PC-9 (cell line): ENCODE data around the gene NAT8L. TPM values are rescaled to one million over a fixed set of nuclear protein-coding genes. Genes with fewer than 3 reads are reported as not detected.

Experiments used
- BruUV-seq: library from RNA; stranded (reverse); fragments of 400-500 nt; replicated peaks from 2 replicates; lab custom pipeline; 2021; lab: Mats Ljungman, UMichigan
- CTCF ChIA-PET: fragments of 300-600 bp; sonication (Branson Sonifier 250); formaldehyde crosslinking; loops from one replicate; lab custom pipeline; 2022; ENCODE audit warnings: antibody characterized with exemption; lab: Charles Lee
- POLR2A ChIA-PET: fragments of 300-600 bp; sonication (Branson Sonifier 250); formaldehyde crosslinking; loops from one replicate; lab custom pipeline; 2022; ENCODE audit warnings: antibody characterized with exemption; ENCODE audit not compliant: unreplicated experiment; lab: Charles Lee
- DNase-seq, 2 experiments: peaks; one replicate each; pipeline versions ENCODE4 v3.0.0 to v3.0.0-alpha.2; 2015 to 2022; ENCODE audit warnings: mixed read lengths in 1 of 2
- H2AFZ ChIP-seq: fragments of 200-600 bp; sonication (generic); 2 replicates; pipeline ENCODE4 v1.8.1; 2017; ENCODE audit warnings: antibody characterized with exemption
- H3F3A ChIP-seq: fragments of 200-600 bp; sonication (generic); 2 replicates; pipeline ENCODE4 v1.8.1; 2017; ENCODE audit warnings: antibody characterized with exemption, mild to moderate bottlenecking, low read depth; ENCODE audit not compliant: insufficient read depth
- H3K27ac ChIP-seq: fragments of 200-600 bp; sonication (generic); 2 replicates; pipeline ENCODE4 v1.6.1; 2016; ENCODE audit warnings: mixed run types
- H3K27me3 ChIP-seq: fragments of 200-600 bp; sonication (generic); 2 replicates; pipeline ENCODE4 v1.6.1; 2016; ENCODE audit warnings: low read depth, mixed run types; ENCODE audit not compliant: insufficient read depth
- H3K36me3 ChIP-seq: fragments of 200-600 bp; sonication (generic); 2 replicates; pipeline ENCODE4 v1.6.1; 2016; ENCODE audit warnings: low read depth, mixed run types
- H3K4me1 ChIP-seq: fragments of 200-600 bp; sonication (generic); replicated peaks from 2 replicates; pipeline ENCODE4 v1.6.1; 2016; ENCODE audit warnings: mixed run types; ENCODE audit not compliant: insufficient read depth
- H3K4me2 ChIP-seq: fragments of 200-600 bp; sonication (generic); 2 replicates; pipeline ENCODE4 v1.6.1; 2017; ENCODE audit warnings: mixed run types
- H3K4me3 ChIP-seq: fragments of 200-600 bp; sonication (generic); 2 replicates; pipeline ENCODE4 v1.6.1; 2016; ENCODE audit warnings: mixed run types
- H3K79me2 ChIP-seq: fragments of 200-600 bp; sonication (generic); 2 replicates; pipeline ENCODE4 v1.6.1; 2017; ENCODE audit warnings: low read depth, mixed run types
- H3K9me2 ChIP-seq: fragments of 200-600 bp; sonication (generic); 2 replicates; pipeline ENCODE4 v1.8.1; 2017; ENCODE audit warnings: mild to moderate bottlenecking; ENCODE audit not compliant: insufficient read depth
- H3K9me3 ChIP-seq: fragments of 200-600 bp; sonication (generic); 2 replicates; pipeline ENCODE4 v1.8.1; 2016; ENCODE audit warnings: low read depth; ENCODE audit not compliant: insufficient read depth
- H4K20me1 ChIP-seq: fragments of 200-600 bp; sonication (generic); 2 replicates; pipeline ENCODE4 v1.8.1; 2017; ENCODE audit not compliant: insufficient read depth
- EZH2 ChIP-seq: fragments of 200-600 bp; sonication (generic); IDR thresholded peaks from 2 replicates; pipeline ENCODE4 v1.8.0; 2017; ENCODE audit warnings: antibody characterized with exemption, low read depth
- intact Hi-C: fragments of 100-400 bp; cut with micrococcal nuclease; formaldehyde crosslinking; loops from one replicate; pipeline ENCODE4 v1.10.0; 2022; ENCODE audit not compliant: unreplicated experiment
- total RNA-seq: library from RNA; stranded (reverse); gene quantifications from 2 replicates; pipeline ENCODE4 v1.2.3, GENCODE V29; 2021
- TF ChIP-seq, protein P1 (sequence below): fragments of 200-600 bp; sonication (generic); conservative IDR thresholded peaks from 2 replicates; pipeline ENCODE4 v1.6.1; 2017; ENCODE audit warnings: mixed run types, antibody characterized with exemption, mild to moderate bottlenecking, moderate library complexity

The NAT8L gene
- total RNA-seq, 1 experiment from 2014 or later = 2.1 TPM

- H3K9me3 ChIP-seq = no peaks in the 10 kb centered on the region
- ChIA-PET CTCF (no interaction called here), POLR2A (no interaction called here)
- no peak for DNase-seq
- no peak overlapping the region for H3K27ac ChIP-seq
- H3K4me1 ChIP-seq = no peaks in the 10 kb centered on the region
- no peaks in the 10 kb centered on the region for H4K20me1 ChIP-seq
- no peaks in the 10 kb centered on the region for H3K27me3 ChIP-seq
- no TSS peak for BruUV-seq
- no peaks in the 10 kb centered on the region for H3F3A ChIP-seq
- no peaks in the 10 kb centered on the region for H3K79me2 ChIP-seq
- TF ChIP-seq, protein P1, sequence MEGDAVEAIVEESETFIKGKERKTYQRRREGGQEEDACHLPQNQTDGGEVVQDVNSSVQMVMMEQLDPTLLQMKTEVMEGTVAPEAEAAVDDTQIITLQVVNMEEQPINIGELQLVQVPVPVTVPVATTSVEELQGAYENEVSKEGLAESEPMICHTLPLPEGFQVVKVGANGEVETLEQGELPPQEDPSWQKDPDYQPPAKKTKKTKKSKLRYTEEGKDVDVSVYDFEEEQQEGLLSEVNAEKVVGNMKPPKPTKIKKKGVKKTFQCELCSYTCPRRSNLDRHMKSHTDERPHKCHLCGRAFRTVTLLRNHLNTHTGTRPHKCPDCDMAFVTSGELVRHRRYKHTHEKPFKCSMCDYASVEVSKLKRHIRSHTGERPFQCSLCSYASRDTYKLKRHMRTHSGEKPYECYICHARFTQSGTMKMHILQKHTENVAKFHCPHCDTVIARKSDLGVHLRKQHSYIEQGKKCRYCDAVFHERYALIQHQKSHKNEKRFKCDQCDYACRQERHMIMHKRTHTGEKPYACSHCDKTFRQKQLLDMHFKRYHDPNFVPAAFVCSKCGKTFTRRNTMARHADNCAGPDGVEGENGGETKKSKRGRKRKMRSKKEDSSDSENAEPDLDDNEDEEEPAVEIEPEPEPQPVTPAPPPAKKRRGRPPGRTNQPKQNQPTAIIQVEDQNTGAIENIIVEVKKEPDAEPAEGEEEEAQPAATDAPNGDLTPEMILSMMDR = no peak
- no peak for TF ChIP-seq EZH2
- intact Hi-C loops = no loop called here
- no peaks in the 10 kb centered on the region for H3K36me3 ChIP-seq
- H3K9me2 ChIP-seq = no peaks in the 10 kb centered on the region
- H2AFZ ChIP-seq = no peak overlapping the region
- no peak overlapping the region for H3K4me3 ChIP-seq
- H3K4me2 ChIP-seq = no peak overlapping the region
These were observed 19.5 kb downstream of the NAT8L start for GRCh38 chr4:2078584-2078983.

DNA sequence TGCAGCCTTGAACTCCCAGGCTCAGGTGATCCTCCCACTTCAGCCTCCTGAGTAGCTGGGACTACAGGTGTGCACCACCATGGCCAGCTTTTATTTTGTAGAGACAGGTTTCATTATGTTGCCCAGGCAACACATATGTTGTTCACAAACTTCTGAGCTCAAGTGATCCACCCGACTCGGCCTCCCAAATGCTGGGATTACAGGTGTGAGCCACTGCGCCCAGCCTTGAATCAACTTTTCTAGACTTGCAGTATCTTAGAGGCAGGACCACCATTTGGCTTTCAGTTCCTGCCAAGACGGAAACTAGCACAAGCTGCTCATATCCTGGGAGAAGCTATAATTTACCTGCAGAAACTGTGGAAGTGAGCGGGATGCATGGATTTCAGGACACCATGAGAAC lies 19.9 kb downstream of the NAT8L start:
- no peaks in the 10 kb centered on the region for H3K27me3 ChIP-seq
- no peaks in the 10 kb centered on the region for H3K79me2 ChIP-seq
- TF ChIP-seq, protein P1 = no peak
- no peak for TF ChIP-seq EZH2
- H4K20me1 ChIP-seq = no peaks in the 10 kb centered on the region
- no peaks in the 10 kb centered on the region for H3K36me3 ChIP-seq
- intact Hi-C loops = no loop called here
- no peaks in the 10 kb centered on the region for H3F3A ChIP-seq
- ChIA-PET CTCF (no interaction called here), POLR2A (no interaction called here)
- no peak overlapping the region for H3K4me3 ChIP-seq
- no peaks in the 10 kb centered on the region for H3K9me2 ChIP-seq
- no peaks in the 10 kb centered on the region for H3K4me1 ChIP-seq
- no peak overlapping the region for H3K27ac ChIP-seq
- no TSS peak for BruUV-seq
- DNase-seq = no peak
- H2AFZ ChIP-seq = no peak overlapping the region
- H3K4me2 ChIP-seq = no peak overlapping the region
- H3K9me3 ChIP-seq = no peaks in the 10 kb centered on the region

DNA sequence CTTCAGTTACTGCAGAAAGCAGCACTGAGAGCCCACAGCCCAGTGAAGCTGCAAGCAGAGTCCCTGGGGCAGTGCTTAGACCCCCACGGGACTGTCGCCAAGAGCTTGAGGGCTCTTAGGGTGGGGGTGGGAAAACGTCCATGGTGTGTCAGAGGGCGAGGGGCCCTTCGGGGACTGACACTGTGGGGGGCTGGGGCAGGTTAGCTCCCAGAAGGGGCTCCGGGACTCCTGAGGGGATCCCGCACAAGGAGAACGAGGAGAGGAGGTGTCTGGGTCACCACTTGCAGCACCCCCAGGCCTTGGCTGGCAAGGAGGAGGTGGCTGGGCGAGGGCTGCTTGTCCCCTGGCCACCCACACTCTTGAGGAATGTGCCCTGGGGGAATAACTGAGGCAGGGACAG lies 20.8 kb downstream of the NAT8L start:
- no peaks in the 10 kb centered on the region for H3F3A ChIP-seq
- no peaks in the 10 kb centered on the region for H3K9me3 ChIP-seq
- BruUV-seq = no TSS peak
- CTCF ChIA-PET = no interaction called here
- H3K4me1 ChIP-seq = no peaks in the 10 kb centered on the region
- no peak overlapping the region for H3K4me2 ChIP-seq
- POLR2A ChIA-PET = no interaction called here
- no peak overlapping the region for H3K4me3 ChIP-seq
- no peak overlapping the region for H2AFZ ChIP-seq
- DNase-seq = no peak
- H4K20me1 ChIP-seq = no peaks in the 10 kb centered on the region
- intact Hi-C loops = no loop called here
- TF ChIP-seq EZH2 = no peak
- TF ChIP-seq, protein P1 = no peak
- H3K79me2 ChIP-seq = no peaks in the 10 kb centered on the region
- no peaks in the 10 kb centered on the region for H3K9me2 ChIP-seq
- no peaks in the 10 kb centered on the region for H3K27me3 ChIP-seq
- H3K27ac ChIP-seq = no peak overlapping the region
- no peaks in the 10 kb centered on the region for H3K36me3 ChIP-seq
